HCT116 (cell line): ENCODE data around the gene ERAP2.

ENCODE experiments used
- CTCF ChIP-seq, 3 experiments: fragments of 200-600 bp in 1 of 3; sonication (generic) in 1 of 3; IDR thresholded peaks in 2 of 3; conservative IDR thresholded peaks in 1 of 3; 2 replicates each; pipeline ENCODE4 v1.5.1; 2012 to 2017; ENCODE audit warnings: low read depth in 2 of 3, low read length in 2 of 3, antibody characterized with exemption in 1 of 3, borderline replicate concordance in 1 of 3, control low read depth in 1 of 3, mild to moderate bottlenecking in 1 of 3, mixed read lengths in 1 of 3, mixed run types in 1 of 3, moderate library complexity in 1 of 3; ENCODE audit not compliant: insufficient read depth in 1 of 3
- FOSL1 ChIP-seq: IDR thresholded peaks from 2 replicates; pipeline ENCODE4 v1.6.1; 2012; ENCODE audit warnings: low read depth
- JUND ChIP-seq: IDR thresholded peaks from 2 replicates; pipeline ENCODE4 v1.6.1; 2012
- POLR2A ChIP-seq: IDR thresholded peaks from 2 replicates; pipeline ENCODE4 v1.7.0; 2011; ENCODE audit warnings: borderline replicate concordance; ENCODE audit not compliant: insufficient read depth, insufficient read length; ENCODE audit errors: extremely low read depth

GRCh38 chr5:96902876-96903275 is 26.6 kb downstream of the ERAP2 start:
- TF ChIP-seq CTCF (IDR thresholded peaks at IDR 0.05 in 2 of 3, conservative IDR thresholded peaks at IDR 0.05 in 1 of 3; ENCODE audit: borderline replicate concordance in 1 of 3, insufficient read depth in 1 of 3, low read depth in 2 of 3, low read length in 2 of 3) (no peak), JUND (no peak), POLR2A (no peak), FOSL1 (no peak)
